A549 (cell line): ENCODE results near the gene OR2A14. TPM values are rescaled to one million over a fixed set of nuclear protein-coding genes. Genes with fewer than 3 reads are reported as not detected.
A peak's percentile ranks its signal among the peaks of the same experiment; 100 is the strongest.
"Not testable (repeated sequence)": the region's sequence is repeated elsewhere in the genome, so short reads cannot be mapped to it uniquely, and the experiment has no call there.

Source experiments
- ATAC-seq, 2 experiments: fragments of 200-7000 bp in 1 of 2; fragments of >200 bp in 1 of 2; cut with Nextera tagmentation in 1 of 2; cut with Tn5 transposase in 1 of 2; 3 replicates each; pipeline versions ENCODE4 v1.8.0 to v1.9.1; 2018 to 2020; ENCODE audit warnings: mild to moderate bottlenecking in 1 of 2, moderate library complexity in 1 of 2
- CTCF ChIA-PET: fragments of 300-600 bp; sonication (Branson Sonifier 250); formaldehyde crosslinking; extraction: SDS; loops from one replicate; lab custom pipeline; 2021; ENCODE audit warnings: antibody characterized with exemption, inconsistent platforms; lab: Yijun Ruan, JAX
- POLR2A ChIA-PET: fragments of 350-600 bp; formaldehyde crosslinking; extraction: SDS; loops from one replicate; lab custom pipeline; 2021; ENCODE audit warnings: antibody characterized with exemption, inconsistent platforms; lab: Yijun Ruan, JAX
- DNase-seq, 2 experiments: peaks; one replicate each; pipeline versions ENCODE4 v3.0.0 to v3.0.0-alpha.2; 2011 to 2016; ENCODE audit warnings: low read depth in 1 of 2, low spot score in 1 of 2
- FAIRE-seq: peaks from 2 replicates; lab custom pipeline; 2011; peaks lifted over from hg19 to GRCh38; lab: Jason Lieb, UNC
- H3K27ac ChIP-seq, 2 experiments: fragments of >200 bp; sonication (Bioruptor Twin); formaldehyde crosslinking; 3 replicates each; pipeline ENCODE4 v1.5.1; 2016 to 2017
- H3K4me1 ChIP-seq: fragments of >200 bp; sonication (Bioruptor Twin); formaldehyde crosslinking; 3 replicates; pipeline ENCODE4 v1.6.1; 2016
- H3K4me2 ChIP-seq: fragments of >200 bp; sonication (Bioruptor Twin); formaldehyde crosslinking; 3 replicates; pipeline ENCODE4 v1.6.1; 2016
- H3K4me3 ChIP-seq: fragments of >200 bp; sonication (Bioruptor Twin); formaldehyde crosslinking; 3 replicates; pipeline ENCODE4 v1.5.1; 2016
- H3K9me3 ChIP-seq: fragments of >200 bp; sonication (Bioruptor Twin); formaldehyde crosslinking; 3 replicates; pipeline ENCODE4 v1.6.1; 2016
- CEBPB ChIP-seq, 2 experiments: fragments of >200 bp in 1 of 2; sonication (Bioruptor Twin) in 1 of 2; formaldehyde crosslinking in 1 of 2; IDR thresholded peaks; 2 replicates each; pipeline ENCODE4 v1.6.1; 2012 to 2016
- EP300 ChIP-seq, 2 experiments: fragments of >200 bp; sonication (Bioruptor Twin); formaldehyde crosslinking; IDR thresholded peaks; 2 replicates in 1 of 2; 3 replicates in 1 of 2; pipeline ENCODE4 v1.6.1; 2016 to 2017
- FOXS1 ChIP-seq: fragments of 250-450 bp; sonication (Bioruptor Pico); IDR thresholded peaks from 2 replicates; pipeline ENCODE4 v1.5.0; 2020; ENCODE audit warnings: mild to moderate bottlenecking, moderate library complexity
- KDM1A ChIP-seq: fragments of 200-600 bp; sonication (generic); IDR thresholded peaks from 2 replicates; pipeline ENCODE4 v1.6.1; 2016; ENCODE audit warnings: low read depth, mild to moderate bottlenecking
- KDM5A ChIP-seq: fragments of 200-600 bp; sonication (generic); IDR thresholded peaks from 2 replicates; pipeline ENCODE4 v1.6.1; 2016; ENCODE audit warnings: antibody characterized with exemption, mild to moderate bottlenecking
- MAFK ChIP-seq: fragments of 450-650 bp; IDR thresholded peaks from 2 replicates; pipeline ENCODE4 v1.6.1; 2014; ENCODE audit not compliant: partially characterized antibody
- POLR2A ChIP-seq: IDR thresholded peaks from 2 replicates; pipeline ENCODE4 v1.6.1; 2012; ENCODE audit warnings: mild to moderate bottlenecking, low read length
- POLR2AphosphoS2 ChIP-seq: conservative IDR thresholded peaks from 2 replicates; pipeline ENCODE4 v1.6.1; 2012; ENCODE audit warnings: low read length, improper control_type of control experiment, inconsistent platforms
- RCOR1 ChIP-seq: fragments of 150-350 bp; IDR thresholded peaks from 2 replicates; pipeline ENCODE4 v1.6.1; 2014; ENCODE audit warnings: antibody characterized with exemption, low read length, low read depth
- RNF2 ChIP-seq: fragments of 200-600 bp; sonication (generic); IDR thresholded peaks from 2 replicates; pipeline ENCODE4 v1.6.1; 2016; ENCODE audit warnings: low read depth, mild to moderate bottlenecking, antibody characterized with exemption, moderate library complexity, borderline replicate concordance
- SMC3 ChIP-seq: fragments of >200 bp; sonication (Bioruptor Twin); formaldehyde crosslinking; IDR thresholded peaks from 3 replicates; pipeline ENCODE4 v1.6.1; 2018; ENCODE audit warnings: inconsistent platforms
- SREBF2 ChIP-seq: fragments of 450-650 bp; IDR thresholded peaks from 2 replicates; pipeline ENCODE4 v1.6.1; 2014; ENCODE audit warnings: mild to moderate bottlenecking, moderate library complexity
- ZC3H11A ChIP-seq: fragments of 450-650 bp; IDR thresholded peaks from 2 replicates; pipeline ENCODE4 v1.6.1; 2014; ENCODE audit warnings: antibody characterized with exemption, mild to moderate bottlenecking
- ZFP36 ChIP-seq: fragments of 450-650 bp; IDR thresholded peaks from 2 replicates; pipeline ENCODE4 v1.6.1; 2014; ENCODE audit warnings: borderline replicate concordance; ENCODE audit not compliant: partially characterized antibody
- ZNF302 ChIP-seq: fragments of 250-450 bp; sonication (Bioruptor Pico); IDR thresholded peaks from 2 replicates; pipeline ENCODE4 v1.9.0; 2021; ENCODE audit warnings: inconsistent platforms, mild to moderate bottlenecking, moderate library complexity
- WGBS: methylation state at CpG from one replicate; pipeline ENCODE4 v1.1.6; 2017; ENCODE audit errors: missing lambda C conversion rate; 5-methylcytosine and 5-hydroxymethylcytosine counted together
- polyA plus RNA-seq, 4 experiments: library from polyadenylated mRNA; depleted of rRNA in 3 of 4; stranded (reverse); fragments of >200 nt; fragmentation: RNase III in 1 of 4; extraction: RNeasy Plus Mini Kit Qiagen cat#74134 plus additional on column Dnase treatment in 1 of 4; gene quantifications; 2 replicates in 3 of 4; 3 replicates in 1 of 4; pipeline ENCODE4 v1.2.3, GENCODE V29; 2011 to 2017
- TF ChIP-seq, protein P1 (sequence below): IDR thresholded peaks from 2 replicates; pipeline ENCODE4 v1.6.1; 2012
- TF ChIP-seq, protein P2 (sequence below): IDR thresholded peaks from 2 replicates; pipeline ENCODE4 v1.6.1; 2012
- TF ChIP-seq, protein P3 (sequence below): fragments of 150-350 bp; IDR thresholded peaks from 2 replicates; pipeline ENCODE4 v1.6.1; 2014; ENCODE audit warnings: low read depth, mild to moderate bottlenecking, low read length
- TF ChIP-seq, protein P4 (sequence below): fragments of >200 bp; sonication (Bioruptor Twin); formaldehyde crosslinking; IDR thresholded peaks from 2 replicates; pipeline ENCODE4 v1.6.1; 2016
- TF ChIP-seq, protein P5 (sequence below): fragments of >200 bp; sonication (Bioruptor Twin); formaldehyde crosslinking; IDR thresholded peaks from 3 replicates; pipeline ENCODE4 v1.5.1; 2016

OR2A14 gene
- polyA plus RNA-seq, 2 of the 4 experiments (the other 2 are of a cell fraction) = not detected

DNA sequence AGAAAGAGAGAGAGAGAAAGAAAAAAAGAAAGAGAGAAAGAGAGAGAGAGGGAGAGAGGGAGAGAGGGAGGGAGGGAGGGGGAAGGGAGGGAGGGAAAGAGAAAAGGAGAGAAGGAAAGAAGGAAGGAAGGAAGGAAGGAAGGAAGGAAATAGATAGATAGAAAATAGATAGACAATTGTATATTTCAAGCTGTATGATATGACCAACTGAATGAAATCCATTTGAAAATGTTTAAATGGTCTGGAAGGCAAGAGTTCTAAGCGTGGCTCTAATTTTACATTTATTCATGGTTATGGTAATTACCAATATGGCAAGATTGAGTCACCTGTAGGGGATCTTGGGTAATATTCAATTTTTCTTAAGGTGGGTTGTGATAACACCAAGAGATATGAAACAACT, 35.9 kb downstream of the OR2A14 start:
- H3K4me2 ChIP-seq = no peak overlapping the region
- ChIA-PET POLR2A (no interaction called here), CTCF (no interaction called here)
- no peak for FAIRE-seq
- H3K9me3 ChIP-seq = no peaks in the 10 kb centered on the region
- H3K27ac ChIP-seq = no peak overlapping the region
- no peak for DNase-seq
- TF ChIP-seq ZC3H11A (no peak), CEBPB (IDR thresholded peaks at IDR 0.05) (no peak), EP300 (IDR thresholded peaks at IDR 0.05) (no peak), RCOR1 (no peak), RNF2 (no peak), KDM1A (no peak), POLR2A (no peak), ZNF302 (CRISPR knock-in tag) (no peak), KDM5A (no peak), ZFP36 (no peak), SREBF2 (no peak), FOXS1 (no peak), POLR2AphosphoS2 (no peak)
- TF ChIP-seq, protein P1, sequence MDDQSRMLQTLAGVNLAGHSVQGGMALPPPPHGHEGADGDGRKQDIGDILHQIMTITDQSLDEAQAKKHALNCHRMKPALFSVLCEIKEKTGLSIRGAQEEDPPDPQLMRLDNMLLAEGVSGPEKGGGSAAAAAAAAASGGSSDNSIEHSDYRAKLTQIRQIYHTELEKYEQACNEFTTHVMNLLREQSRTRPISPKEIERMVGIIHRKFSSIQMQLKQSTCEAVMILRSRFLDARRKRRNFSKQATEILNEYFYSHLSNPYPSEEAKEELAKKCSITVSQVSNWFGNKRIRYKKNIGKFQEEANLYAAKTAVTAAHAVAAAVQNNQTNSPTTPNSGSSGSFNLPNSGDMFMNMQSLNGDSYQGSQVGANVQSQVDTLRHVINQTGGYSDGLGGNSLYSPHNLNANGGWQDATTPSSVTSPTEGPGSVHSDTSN = no peak
- TF ChIP-seq, protein P2, sequence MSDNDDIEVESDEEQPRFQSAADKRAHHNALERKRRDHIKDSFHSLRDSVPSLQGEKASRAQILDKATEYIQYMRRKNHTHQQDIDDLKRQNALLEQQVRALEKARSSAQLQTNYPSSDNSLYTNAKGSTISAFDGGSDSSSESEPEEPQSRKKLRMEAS = no peak
- TF ChIP-seq, protein P3, sequence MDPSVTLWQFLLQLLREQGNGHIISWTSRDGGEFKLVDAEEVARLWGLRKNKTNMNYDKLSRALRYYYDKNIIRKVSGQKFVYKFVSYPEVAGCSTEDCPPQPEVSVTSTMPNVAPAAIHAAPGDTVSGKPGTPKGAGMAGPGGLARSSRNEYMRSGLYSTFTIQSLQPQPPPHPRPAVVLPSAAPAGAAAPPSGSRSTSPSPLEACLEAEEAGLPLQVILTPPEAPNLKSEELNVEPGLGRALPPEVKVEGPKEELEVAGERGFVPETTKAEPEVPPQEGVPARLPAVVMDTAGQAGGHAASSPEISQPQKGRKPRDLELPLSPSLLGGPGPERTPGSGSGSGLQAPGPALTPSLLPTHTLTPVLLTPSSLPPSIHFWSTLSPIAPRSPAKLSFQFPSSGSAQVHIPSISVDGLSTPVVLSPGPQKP = no peak
- TF ChIP-seq, protein P4, sequence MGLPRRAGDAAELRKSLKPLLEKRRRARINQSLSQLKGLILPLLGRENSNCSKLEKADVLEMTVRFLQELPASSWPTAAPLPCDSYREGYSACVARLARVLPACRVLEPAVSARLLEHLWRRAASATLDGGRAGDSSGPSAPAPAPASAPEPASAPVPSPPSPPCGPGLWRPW = no peak
- TF ChIP-seq, protein P5, sequence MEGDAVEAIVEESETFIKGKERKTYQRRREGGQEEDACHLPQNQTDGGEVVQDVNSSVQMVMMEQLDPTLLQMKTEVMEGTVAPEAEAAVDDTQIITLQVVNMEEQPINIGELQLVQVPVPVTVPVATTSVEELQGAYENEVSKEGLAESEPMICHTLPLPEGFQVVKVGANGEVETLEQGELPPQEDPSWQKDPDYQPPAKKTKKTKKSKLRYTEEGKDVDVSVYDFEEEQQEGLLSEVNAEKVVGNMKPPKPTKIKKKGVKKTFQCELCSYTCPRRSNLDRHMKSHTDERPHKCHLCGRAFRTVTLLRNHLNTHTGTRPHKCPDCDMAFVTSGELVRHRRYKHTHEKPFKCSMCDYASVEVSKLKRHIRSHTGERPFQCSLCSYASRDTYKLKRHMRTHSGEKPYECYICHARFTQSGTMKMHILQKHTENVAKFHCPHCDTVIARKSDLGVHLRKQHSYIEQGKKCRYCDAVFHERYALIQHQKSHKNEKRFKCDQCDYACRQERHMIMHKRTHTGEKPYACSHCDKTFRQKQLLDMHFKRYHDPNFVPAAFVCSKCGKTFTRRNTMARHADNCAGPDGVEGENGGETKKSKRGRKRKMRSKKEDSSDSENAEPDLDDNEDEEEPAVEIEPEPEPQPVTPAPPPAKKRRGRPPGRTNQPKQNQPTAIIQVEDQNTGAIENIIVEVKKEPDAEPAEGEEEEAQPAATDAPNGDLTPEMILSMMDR = no peak
- ATAC-seq = no peak
- WGBS = 8% methylated on average over 1 of the region's 1 CpG
- H3K4me1 ChIP-seq = no peaks in the 10 kb centered on the region
- H3K4me3 ChIP-seq = no peak overlapping the region

DNA sequence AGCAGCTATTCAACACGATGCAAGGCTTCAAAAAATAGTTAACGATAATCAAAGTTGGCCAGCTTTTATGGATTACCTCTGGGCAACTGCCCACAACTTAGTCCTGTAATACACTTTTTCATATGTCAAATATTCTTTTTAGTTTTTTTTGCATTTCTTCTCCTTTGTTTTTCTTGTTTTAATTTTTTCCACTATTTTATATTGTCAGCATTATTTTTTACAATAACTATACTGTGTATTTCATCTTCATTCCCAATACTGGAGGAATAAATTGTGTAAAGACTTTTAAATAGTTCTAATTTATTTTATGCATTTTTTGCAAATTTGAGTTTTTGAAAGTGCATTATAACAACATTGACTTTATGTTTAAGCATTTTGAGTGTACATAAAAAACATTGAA, 41.8 kb downstream of the OR2A14 start:
- CTCF ChIA-PET = no interaction called here
- POLR2A ChIA-PET = no interaction called here
- no peak overlapping the region for H3K4me2 ChIP-seq

DNA sequence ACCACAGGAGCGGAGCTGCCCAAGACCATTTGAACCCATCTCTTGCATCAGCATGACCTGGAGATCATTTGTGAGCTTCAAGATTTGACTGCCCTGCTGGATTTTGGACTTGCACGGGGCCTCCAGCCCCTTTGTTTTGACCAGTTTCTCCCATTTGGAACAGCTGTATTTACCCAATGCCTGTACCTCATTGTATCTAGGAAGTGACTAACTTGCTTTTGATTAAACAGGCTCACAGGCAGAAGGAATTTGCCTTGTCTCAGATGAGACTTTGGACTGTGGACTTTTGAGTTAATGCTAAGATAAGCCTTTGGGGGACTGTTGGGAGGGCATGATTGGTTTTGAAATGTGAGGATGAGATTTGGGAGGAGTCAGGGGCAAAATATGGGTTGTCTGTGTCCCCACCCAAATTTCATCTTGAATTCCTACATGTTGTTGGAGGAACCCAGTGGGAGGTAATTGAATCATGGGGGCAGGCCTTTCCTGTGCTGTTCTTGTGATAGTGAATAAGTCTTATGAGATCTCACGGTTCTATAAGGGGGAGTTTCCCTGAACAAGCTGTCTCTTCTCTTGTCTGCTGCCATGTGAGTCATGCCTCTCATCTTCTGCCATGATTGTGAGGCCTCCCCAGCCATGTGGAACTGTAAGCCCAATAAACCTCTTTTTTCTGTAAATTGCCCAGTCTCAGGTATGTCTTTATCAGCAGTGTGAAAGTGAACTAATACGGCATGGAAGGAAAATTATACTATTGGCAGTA, 48.8 kb downstream of the OR2A14 start:
- H3K4me2 ChIP-seq, CTCF ChIA-PET, ATAC-seq, DNase-seq, H3K4me1 ChIP-seq, H3K4me3 ChIP-seq, H3K9me3 ChIP-seq, FAIRE-seq, H3K27ac ChIP-seq, POLR2A ChIA-PET: not testable (repeated sequence)
- 26% methylated on average over 4 of the region's 4 CpGs for WGBS

More for the DNA sequence above, 41.8 kb downstream of the OR2A14 start:
- FAIRE-seq = no peak
- no peak for ATAC-seq
- no peak overlapping the region for H3K4me3 ChIP-seq
- TF ChIP-seq SMC3 (no peak), MAFK (peak; percentile 32)
- TF ChIP-seq, protein P5 = no peak
- H3K9me3 ChIP-seq = no peaks in the 10 kb centered on the region
- WGBS = 8% methylated on average over 2 of the region's 2 CpGs
- no peak overlapping the region for H3K27ac ChIP-seq
- DNase-seq = no peak
- no peaks in the 10 kb centered on the region for H3K4me1 ChIP-seq
